ENCODE results near the gene CYLD. TPM values are rescaled to one million over a fixed set of nuclear protein-coding genes. Genes with fewer than 3 reads are reported as not detected.

The CYLD gene
- total and polyA plus RNA-seq, 10 of the 15 experiments (the other 5 are each of a cell fraction or from before 2014, with no cell fraction given) = 19.2 to 106 (median 46.1) TPM

- in situ Hi-C loops (cut with MboI) (no loop called here), intact Hi-C loops (cut with micrococcal nuclease; ENCODE audit: unreplicated experiment) (no loop called here)
- no peaks in the 10 kb centered on the region for H3K27me3 ChIP-seq (replicated peaks in 1 of 2; ENCODE audit: control insufficient read depth in 2 of 2, insufficient read depth in 2 of 2, low read length in 1 of 2)
- peak; percentile 35 for FAIRE-seq
- no peaks in the 10 kb centered on the region for H3K4me1 ChIP-seq (ENCODE audit: control insufficient read depth, insufficient read depth, low read length)
- ChIA-PET RAD21 (ENCODE audit: unreplicated experiment) (interaction anchor here (0.7 to 1.5 kb wide), 3 partner anchors 20 to 448 kb away, joined by 4 to 7 read pairs (median 5); partner anchors contain the start of gene CYLD), SMC1A (ENCODE audit: uncharacterized antibody, unreplicated experiment) (interaction anchor here (1.0 to 2.0 kb wide), 8 partner anchors 9 to 26 kb away, joined by 3 to 10 read pairs (median 4); no protein-coding TSS in a partner anchor), POLR2A (interaction anchor here (0.9 to 1.7 kb wide), 3 partner anchors 13 to 24 kb away, joined by 3 to 4 read pairs (median 3); no protein-coding TSS in a partner anchor), CTCF (interaction anchor here (1.2 to 3.4 kb wide), 5 partner anchors 18 to 85 kb away, joined by 3 to 10 read pairs (median 4); no protein-coding TSS in a partner anchor)
- no peak for DNase-seq (ENCODE audit: low read depth, low spot score)
- no peak overlapping the region for H3K4me3 ChIP-seq
- H3K36me3 ChIP-seq (ENCODE audit: control insufficient read depth in 2 of 2, insufficient read depth in 2 of 2, low read length in 1 of 2) = peaks cover 10 to 15% of the 10 kb centered on the region in 2 experiments; a peak in 3 of 4 replicates
- WGBS (ENCODE audit: insufficient coverage, insufficient replicate concordance, low lambda C conversion rate, missing lambda C conversion rate) = 96% methylated on average over 6 of the region's 6 CpGs
- no TSS peak for BruUV-seq (replicated peaks)
- H4K20me1 ChIP-seq (ENCODE audit: control insufficient read depth, insufficient read depth) = no peaks in the 10 kb centered on the region
- H2AFZ ChIP-seq (ENCODE audit: control insufficient read depth, low read depth, low read length) = no peak overlapping the region
- peaks cover 10% of the 10 kb centered on the region; the same call in 2 of the 3 replicates for H3K9me3 ChIP-seq (replicated peaks; ENCODE audit: control insufficient read depth, insufficient read depth, low read length)
- no peaks in the 10 kb centered on the region for H3K79me2 ChIP-seq (ENCODE audit: control insufficient read depth, insufficient read depth, low read length)
- ATAC-seq = no peak
- no peak overlapping the region for H3K4me2 ChIP-seq (ENCODE audit: control insufficient read depth, insufficient read depth)
- no peak overlapping the region for H3K27ac ChIP-seq (ENCODE audit: control insufficient read depth, insufficient read depth)
- no peak overlapping the region for H3K9ac ChIP-seq (ENCODE audit: control insufficient read depth, insufficient read depth, low read length)
- TF ChIP-seq KAT2A (conservative IDR thresholded peaks at IDR 0.05; ENCODE audit: control insufficient read depth, low read depth, low read length) (no peak), NR2C1 (IDR thresholded peaks at IDR 0.05) (no peak), TCF7 (IDR thresholded peaks at IDR 0.05; ENCODE audit: borderline replicate concordance) (no peak), SREBF1 (IDR thresholded peaks at IDR 0.05; ENCODE audit: low read length) (no peak), YY1 (IDR thresholded peaks at IDR 0.05; ENCODE audit: low read depth, low read length) (no peak), NR2C2 (IDR thresholded peaks at IDR 0.05; ENCODE audit: borderline replicate concordance, control insufficient read depth, insufficient read length, low read depth) (no peak), HDAC6 (IDR thresholded peaks at IDR 0.05; ENCODE audit: unreplicated experiment) (no peak), CHD1 (IDR thresholded peaks at IDR 0.05; ENCODE audit: low read depth, low read length) (no peak), E4F1 (IDR thresholded peaks at IDR 0.05; ENCODE audit: borderline replicate concordance, partially characterized antibody) (no peak), NFYB (IDR thresholded peaks at IDR 0.05; ENCODE audit: insufficient read depth, low read depth, low read length) (no peak), ZNF274 (IDR thresholded peaks at IDR 0.05; ENCODE audit: insufficient read depth, insufficient read length) (no peak), ZBTB40 (IDR thresholded peaks at IDR 0.05; ENCODE audit: borderline replicate concordance) (no peak), CHD4 (IDR thresholded peaks at IDR 0.05) (no peak), CTCF (IDR thresholded peaks at IDR 0.05 in 2 of 3, conservative IDR thresholded peaks at IDR 0.05 in 1 of 3; ENCODE audit: control insufficient read depth in 2 of 3, extremely low read depth in 1 of 3, insufficient read depth in 1 of 3, low read depth in 3 of 3, low read length in 3 of 3) (no peak)
Measured at GRCh38 chr16:50721549-50722404, 20.1 kb upstream of the CYLD start.
